HG03066 (cell line): ENCODE data around the gene FAM78A.
"Not testable (repeated sequence)": the region's sequence is repeated elsewhere in the genome, so short reads cannot be mapped to it uniquely, and the experiment has no call there.

Source experiments
- ATAC-seq: cut with Tn5 transposase; IDR thresholded peaks from one replicate; pipeline ENCODE4 v1.9.1; 2021; ENCODE audit warnings: low read depth; ENCODE audit not compliant: unreplicated experiment

Gene FAM78A

GRCh38 chr9:131216806-131217205, 59.5 kb downstream of the FAM78A start:
- no peak for ATAC-seq

GRCh38 chr9:131214876-131215275, 61.4 kb downstream of the FAM78A start:
- ATAC-seq, result no peak

GRCh38 chr9:131214286-131214856, 61.9 kb downstream of the FAM78A start:
- no peak for ATAC-seq

- not testable (repeated sequence) for ATAC-seq
Observed at GRCh38 chr9:131211920-131212319, 64.4 kb downstream of the FAM78A start.
